K562 (cell line): ENCODE results near the gene AGPAT2. TPM values are rescaled to one million over a fixed set of nuclear protein-coding genes. Genes with fewer than 3 reads are reported as not detected.

ENCODE experiments used
- CBX5 ChIP-seq: IDR thresholded peaks from 2 replicates; pipeline ENCODE4 v1.6.1; 2014; ENCODE audit warnings: low read depth, borderline replicate concordance
- CREB1 ChIP-seq, 2 experiments: sonication (generic) in 1 of 2; formaldehyde crosslinking in 1 of 2; IDR thresholded peaks; 2 replicates each; pipeline versions ENCODE4 v1.6.1 to v1.8.0; 2012 to 2022; ENCODE audit warnings: inconsistent platforms in 1 of 2, mild to moderate bottlenecking in 1 of 2, missing genetic modification reagents in 1 of 2, moderate library complexity in 1 of 2
- CXXC5 ChIP-seq: fragments of 250-450 bp; sonication (Bioruptor Pico); IDR thresholded peaks from 2 replicates; pipeline ENCODE4 v1.8.0; 2022; ENCODE audit warnings: inconsistent platforms, mild to moderate bottlenecking, moderate library complexity
- ELF4 ChIP-seq: fragments of 450-650 bp; formaldehyde crosslinking; IDR thresholded peaks from 2 replicates; pipeline ENCODE4 v1.4.0; 2022; ENCODE audit warnings: missing genetic modification characterization
- HDGF ChIP-seq: fragments of 450-650 bp; IDR thresholded peaks from 2 replicates; pipeline ENCODE4 v1.6.1; 2016
- LEF1 ChIP-seq: fragments of 450-650 bp; IDR thresholded peaks from 2 replicates; pipeline ENCODE4 v1.6.1; 2016; ENCODE audit warnings: mild to moderate bottlenecking
- MAFK ChIP-seq: IDR thresholded peaks from 2 replicates; pipeline ENCODE4 v1.6.1; 2011; ENCODE audit warnings: low read length, improper control_type of control experiment
- MTA2 ChIP-seq: fragments of 450-650 bp; IDR thresholded peaks from 2 replicates; pipeline ENCODE4 v1.6.1; 2016; ENCODE audit warnings: low read depth
- NR1H2 ChIP-seq: sonication (generic); formaldehyde crosslinking; IDR thresholded peaks from 2 replicates; pipeline ENCODE4 v1.4.0; 2020; ENCODE audit warnings: mild to moderate bottlenecking, missing genetic modification reagents
- PHB ChIP-seq: fragments of 250-450 bp; sonication (Bioruptor Pico); IDR thresholded peaks from 2 replicates; pipeline ENCODE4 v1.5.0; 2021
- PPARD ChIP-seq: fragments of 250-450 bp; sonication (Bioruptor Pico); IDR thresholded peaks from 2 replicates; pipeline ENCODE4 v1.8.0; 2022; ENCODE audit warnings: inconsistent platforms, mild to moderate bottlenecking, moderate library complexity
- RBM17 ChIP-seq: fragments of 200-400 bp; formaldehyde crosslinking; IDR thresholded peaks from 2 replicates; pipeline ENCODE4 v1.6.1; 2017; ENCODE audit warnings: low read depth, mild to moderate bottlenecking, low read length, borderline replicate concordance
- SRSF7 ChIP-seq: fragments of 200-400 bp; formaldehyde crosslinking; optimal IDR thresholded peaks from 2 replicates; pipeline ENCODE3; 2017; ENCODE audit warnings: mild to moderate bottlenecking, low read depth, low read length
- XRCC4 ChIP-seq: IDR thresholded peaks from one replicate; pipeline ENCODE4 v1.6.1; 2011; ENCODE audit not compliant: insufficient read depth, insufficient read length; ENCODE audit errors: extremely low read depth
- ZKSCAN3 ChIP-seq: fragments of 250-450 bp; sonication (Bioruptor Pico); IDR thresholded peaks from 2 replicates; pipeline ENCODE4 v1.4.0; 2020
- ZNF644 ChIP-seq: fragments of 200-800 bp; sonication (Bioruptor generic); IDR thresholded peaks from 2 replicates; pipeline ENCODE4 v1.6.1; 2016; ENCODE audit warnings: low read depth, missing genetic modification characterization, missing compliant biosample characterization
- ZNF778 ChIP-seq: fragments of 450-650 bp; formaldehyde crosslinking; IDR thresholded peaks from 2 replicates; pipeline ENCODE4 v1.4.0; 2020; ENCODE audit warnings: mild to moderate bottlenecking, moderate library complexity
- ZNF830 ChIP-seq: fragments of 250-450 bp; sonication (Bioruptor Pico); IDR thresholded peaks from 2 replicates; pipeline ENCODE4 v1.5.0; 2021; ENCODE audit warnings: mild to moderate bottlenecking
- polyA plus RNA-seq, 8 experiments: library from polyadenylated mRNA; depleted of rRNA in 4 of 8; stranded (reverse) in 5 of 8; unstranded in 3 of 8; fragments of >200 nt; fragmentation: Nextera tagmentation in 2 of 8; fragmentation: Illumina TruSeq in 1 of 8; extraction: Ambion mirVana in 2 of 8; extraction: Trizol in 1 of 8; gene quantifications; 2 replicates each; pipeline versions ENCODE4 v1.2.1 to v1.2.3, GENCODE V29; 2011 to 2014; ENCODE audit warnings: inconsistent platforms in 1 of 8, missing spikeins in 1 of 8
- total RNA-seq, 7 experiments: library from RNA; depleted of rRNA in 6 of 7; stranded (reverse); fragments of >200 nt in 6 of 7; fragmentation: Illumina TruSeq in 2 of 7; extraction: Trizol in 2 of 7; gene quantifications; 2 replicates each; pipeline versions ENCODE4 v1.2.1 to v1.2.3, GENCODE V29; 2011 to 2021; ENCODE audit warnings: low replicate concordance in 1 of 7
- TF ChIP-seq, protein P1 (sequence below), 2 experiments: fragments of 450-650 bp in 1 of 2; sonication (generic) in 1 of 2; formaldehyde crosslinking in 1 of 2; IDR thresholded peaks in 1 of 2; conservative IDR thresholded peaks in 1 of 2; 2 replicates each; pipeline versions ENCODE4 v1.6.1 to v1.8.1; 2016 to 2023; ENCODE audit warnings: mild to moderate bottlenecking in 2 of 2, moderate library complexity in 2 of 2, inconsistent platforms in 1 of 2, missing genetic modification reagents in 1 of 2
- TF ChIP-seq, protein P2 (sequence below), 2 experiments: fragments of 450-650 bp; conservative IDR thresholded peaks; 2 replicates each; pipeline ENCODE4 v1.6.1; 2017; ENCODE audit warnings: mild to moderate bottlenecking in 2 of 2, moderate library complexity in 2 of 2
- TF ChIP-seq, protein P3 (sequence below): sonication (generic); formaldehyde crosslinking; IDR thresholded peaks from 2 replicates; pipeline ENCODE4 v1.8.0; 2022; ENCODE audit warnings: mild to moderate bottlenecking, missing genetic modification reagents
- TF ChIP-seq, protein P4 (sequence below): fragments of 450-650 bp; formaldehyde crosslinking; IDR thresholded peaks from 2 replicates; pipeline ENCODE4 v1.4.0; 2020; ENCODE audit warnings: mild to moderate bottlenecking, moderate library complexity
- TF ChIP-seq, protein P5 (sequence below): fragments of 450-650 bp; formaldehyde crosslinking; IDR thresholded peaks from 2 replicates; pipeline ENCODE4 v1.4.0; 2020; ENCODE audit warnings: mild to moderate bottlenecking, mixed read lengths

The AGPAT2 gene
- total and polyA plus RNA-seq, 9 of the 15 experiments (the other 6 are each of a cell fraction or from before 2014, with no cell fraction given): 0.13 to 54.5 (median 23.9) TPM

DNA sequence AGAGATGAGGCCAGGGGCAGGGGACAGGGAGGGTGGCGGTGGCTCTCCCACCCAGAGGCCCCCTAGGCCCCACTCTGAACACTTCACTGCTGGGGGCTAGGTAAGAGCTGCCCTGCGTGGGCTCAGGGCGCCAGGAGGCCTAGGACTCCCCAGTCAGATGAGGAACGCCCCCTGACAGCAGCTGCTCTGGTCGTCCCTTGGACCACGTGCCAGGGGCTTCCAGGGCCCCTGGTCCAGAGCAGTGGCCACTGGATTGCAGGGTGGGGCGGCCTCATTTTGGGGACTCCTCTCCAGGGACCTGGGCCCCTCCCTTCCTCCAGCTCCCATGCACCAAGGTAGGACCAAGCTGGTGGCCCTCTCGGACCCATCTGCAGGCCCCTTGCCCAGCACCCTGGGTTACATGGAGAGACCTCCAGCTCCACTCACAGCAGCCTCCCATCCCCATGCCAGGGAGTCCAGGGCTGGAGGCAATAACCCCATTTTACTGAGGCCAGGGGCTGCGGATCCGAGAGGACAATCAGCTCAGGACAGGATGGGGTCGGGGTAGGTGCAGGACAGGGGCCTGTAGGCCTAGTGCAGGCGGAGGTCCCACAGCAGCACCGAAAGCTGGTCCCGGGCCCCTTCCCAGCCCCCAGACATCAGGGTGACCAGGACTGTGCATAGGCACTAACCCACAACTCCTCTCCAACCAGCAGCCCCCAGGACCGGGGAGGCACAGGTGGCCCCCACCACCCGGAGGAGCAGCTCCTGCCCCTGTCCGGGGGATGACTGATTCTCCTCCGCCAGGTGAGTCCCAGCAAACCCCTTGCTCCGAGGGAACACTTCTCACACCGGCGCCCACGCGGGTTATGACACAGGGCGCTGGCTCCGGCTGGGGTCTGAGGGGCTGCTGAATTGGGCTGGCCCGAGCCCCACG lies 23.0 kb downstream of the AGPAT2 start (continued):
- TF ChIP-seq, protein P1, sequence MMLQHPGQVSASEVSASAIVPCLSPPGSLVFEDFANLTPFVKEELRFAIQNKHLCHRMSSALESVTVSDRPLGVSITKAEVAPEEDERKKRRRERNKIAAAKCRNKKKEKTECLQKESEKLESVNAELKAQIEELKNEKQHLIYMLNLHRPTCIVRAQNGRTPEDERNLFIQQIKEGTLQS (IDR thresholded peaks at IDR 0.05): no peak
- TF ChIP-seq, protein P1 (CRISPR knock-in tag; conservative IDR thresholded peaks at IDR 0.05): no peak
- TF ChIP-seq NR1H2: no peak
- TF ChIP-seq MAFK: no peak
- TF ChIP-seq CREB1 (IDR thresholded peaks at IDR 0.05): no peak
- no peak for TF ChIP-seq CREB1 (CRISPR knock-in tag; IDR thresholded peaks at IDR 0.05)
- TF ChIP-seq RBM17: no peak
- no peak for TF ChIP-seq HDGF
- no peak for TF ChIP-seq ZKSCAN3
- TF ChIP-seq PHB (CRISPR knock-in tag): no peak
- TF ChIP-seq LEF1: no peak
- TF ChIP-seq, protein P2, sequence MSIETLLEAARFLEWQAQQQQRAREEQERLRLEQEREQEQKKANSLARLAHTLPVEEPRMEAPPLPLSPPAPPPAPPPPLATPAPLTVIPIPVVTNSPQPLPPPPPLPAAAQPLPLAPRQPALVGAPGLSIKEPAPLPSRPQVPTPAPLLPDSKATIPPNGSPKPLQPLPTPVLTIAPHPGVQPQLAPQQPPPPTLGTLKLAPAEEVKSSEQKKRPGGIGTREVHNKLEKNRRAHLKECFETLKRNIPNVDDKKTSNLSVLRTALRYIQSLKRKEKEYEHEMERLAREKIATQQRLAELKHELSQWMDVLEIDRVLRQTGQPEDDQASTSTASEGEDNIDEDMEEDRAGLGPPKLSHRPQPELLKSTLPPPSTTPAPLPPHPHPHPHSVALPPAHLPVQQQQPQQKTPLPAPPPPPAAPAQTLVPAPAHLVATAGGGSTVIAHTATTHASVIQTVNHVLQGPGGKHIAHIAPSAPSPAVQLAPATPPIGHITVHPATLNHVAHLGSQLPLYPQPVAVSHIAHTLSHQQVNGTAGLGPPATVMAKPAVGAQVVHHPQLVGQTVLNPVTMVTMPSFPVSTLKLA (conservative IDR thresholded peaks at IDR 0.05): peak; percentile 71 to 73
- TF ChIP-seq, protein P3, sequence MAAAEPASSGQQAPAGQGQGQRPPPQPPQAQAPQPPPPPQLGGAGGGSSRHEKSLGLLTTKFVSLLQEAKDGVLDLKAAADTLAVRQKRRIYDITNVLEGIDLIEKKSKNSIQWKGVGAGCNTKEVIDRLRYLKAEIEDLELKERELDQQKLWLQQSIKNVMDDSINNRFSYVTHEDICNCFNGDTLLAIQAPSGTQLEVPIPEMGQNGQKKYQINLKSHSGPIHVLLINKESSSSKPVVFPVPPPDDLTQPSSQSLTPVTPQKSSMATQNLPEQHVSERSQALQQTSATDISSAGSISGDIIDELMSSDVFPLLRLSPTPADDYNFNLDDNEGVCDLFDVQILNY (CRISPR knock-in tag): no peak
- TF ChIP-seq SRSF7: no peak
- no peak for TF ChIP-seq XRCC4
- TF ChIP-seq, protein P4, sequence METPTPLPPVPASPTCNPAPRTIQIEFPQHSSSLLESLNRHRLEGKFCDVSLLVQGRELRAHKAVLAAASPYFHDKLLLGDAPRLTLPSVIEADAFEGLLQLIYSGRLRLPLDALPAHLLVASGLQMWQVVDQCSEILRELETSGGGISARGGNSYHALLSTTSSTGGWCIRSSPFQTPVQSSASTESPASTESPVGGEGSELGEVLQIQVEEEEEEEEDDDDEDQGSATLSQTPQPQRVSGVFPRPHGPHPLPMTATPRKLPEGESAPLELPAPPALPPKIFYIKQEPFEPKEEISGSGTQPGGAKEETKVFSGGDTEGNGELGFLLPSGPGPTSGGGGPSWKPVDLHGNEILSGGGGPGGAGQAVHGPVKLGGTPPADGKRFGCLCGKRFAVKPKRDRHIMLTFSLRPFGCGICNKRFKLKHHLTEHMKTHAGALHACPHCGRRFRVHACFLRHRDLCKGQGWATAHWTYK (CRISPR knock-in tag): no peak
- TF ChIP-seq CBX5: no peak
- TF ChIP-seq MTA2: no peak
- no peak for TF ChIP-seq PPARD
- no peak for TF ChIP-seq ZNF778 (CRISPR knock-in tag)
- no peak for TF ChIP-seq ELF4
- TF ChIP-seq, protein P5, sequence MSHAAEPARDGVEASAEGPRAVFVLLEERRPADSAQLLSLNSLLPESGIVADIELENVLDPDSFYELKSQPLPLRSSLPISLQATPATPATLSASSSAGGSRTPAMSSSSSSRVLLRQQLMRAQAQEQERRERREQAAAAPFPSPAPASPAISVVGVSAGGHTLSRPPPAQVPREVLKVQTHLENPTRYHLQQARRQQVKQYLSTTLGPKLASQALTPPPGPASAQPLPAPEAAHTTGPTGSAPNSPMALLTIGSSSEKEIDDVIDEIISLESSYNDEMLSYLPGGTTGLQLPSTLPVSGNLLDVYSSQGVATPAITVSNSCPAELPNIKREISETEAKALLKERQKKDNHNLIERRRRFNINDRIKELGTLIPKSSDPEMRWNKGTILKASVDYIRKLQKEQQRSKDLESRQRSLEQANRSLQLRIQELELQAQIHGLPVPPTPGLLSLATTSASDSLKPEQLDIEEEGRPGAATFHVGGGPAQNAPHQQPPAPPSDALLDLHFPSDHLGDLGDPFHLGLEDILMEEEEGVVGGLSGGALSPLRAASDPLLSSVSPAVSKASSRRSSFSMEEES (CRISPR knock-in tag): no peak
- TF ChIP-seq CXXC5 (CRISPR knock-in tag): no peak
- TF ChIP-seq ZNF644: no peak
- no peak for TF ChIP-seq ZNF830 (CRISPR knock-in tag)
